Measurements from ENCODE around the gene LGALS7.

DNA sequence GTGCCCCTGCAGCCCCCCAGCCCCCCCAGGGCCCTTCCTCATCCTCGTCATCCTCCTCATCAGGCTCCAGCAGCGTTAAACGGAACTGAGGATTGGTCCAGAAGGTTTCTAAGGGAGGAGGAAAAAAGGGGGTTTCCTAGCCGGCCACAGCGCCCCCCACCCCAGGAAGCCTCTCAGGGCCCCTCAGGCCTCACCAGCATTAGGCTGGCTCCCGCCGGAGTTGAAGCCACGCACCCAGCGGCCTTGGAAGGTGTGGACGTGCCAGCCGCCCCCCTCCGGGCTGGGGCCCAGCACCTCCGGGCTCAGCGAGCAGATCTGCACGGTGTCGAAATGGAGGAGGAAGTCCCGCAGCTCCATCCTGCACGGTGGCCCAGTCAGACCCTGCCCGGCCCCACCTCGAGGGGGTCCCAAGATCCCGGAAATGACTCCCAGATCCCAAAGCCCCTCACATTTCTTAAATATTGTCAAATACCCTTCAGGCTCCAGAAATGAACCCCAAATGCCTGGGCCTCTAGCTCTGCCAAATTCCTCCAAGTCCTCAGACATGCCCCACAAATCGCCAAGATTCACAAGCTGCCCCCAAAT is 35.9 kb downstream of the LGALS7 start:
- TF ChIP-seq, protein P1, sequence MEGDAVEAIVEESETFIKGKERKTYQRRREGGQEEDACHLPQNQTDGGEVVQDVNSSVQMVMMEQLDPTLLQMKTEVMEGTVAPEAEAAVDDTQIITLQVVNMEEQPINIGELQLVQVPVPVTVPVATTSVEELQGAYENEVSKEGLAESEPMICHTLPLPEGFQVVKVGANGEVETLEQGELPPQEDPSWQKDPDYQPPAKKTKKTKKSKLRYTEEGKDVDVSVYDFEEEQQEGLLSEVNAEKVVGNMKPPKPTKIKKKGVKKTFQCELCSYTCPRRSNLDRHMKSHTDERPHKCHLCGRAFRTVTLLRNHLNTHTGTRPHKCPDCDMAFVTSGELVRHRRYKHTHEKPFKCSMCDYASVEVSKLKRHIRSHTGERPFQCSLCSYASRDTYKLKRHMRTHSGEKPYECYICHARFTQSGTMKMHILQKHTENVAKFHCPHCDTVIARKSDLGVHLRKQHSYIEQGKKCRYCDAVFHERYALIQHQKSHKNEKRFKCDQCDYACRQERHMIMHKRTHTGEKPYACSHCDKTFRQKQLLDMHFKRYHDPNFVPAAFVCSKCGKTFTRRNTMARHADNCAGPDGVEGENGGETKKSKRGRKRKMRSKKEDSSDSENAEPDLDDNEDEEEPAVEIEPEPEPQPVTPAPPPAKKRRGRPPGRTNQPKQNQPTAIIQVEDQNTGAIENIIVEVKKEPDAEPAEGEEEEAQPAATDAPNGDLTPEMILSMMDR (conservative IDR thresholded peaks at IDR 0.05; ENCODE audit: low read length): no peak
- no peak for TF ChIP-seq EZH2phosphoT487 (IDR thresholded peaks at IDR 0.05; ENCODE audit: borderline replicate concordance, low read depth, low read length)
